Measurements from ENCODE around the gene HGFAC.

DNA sequence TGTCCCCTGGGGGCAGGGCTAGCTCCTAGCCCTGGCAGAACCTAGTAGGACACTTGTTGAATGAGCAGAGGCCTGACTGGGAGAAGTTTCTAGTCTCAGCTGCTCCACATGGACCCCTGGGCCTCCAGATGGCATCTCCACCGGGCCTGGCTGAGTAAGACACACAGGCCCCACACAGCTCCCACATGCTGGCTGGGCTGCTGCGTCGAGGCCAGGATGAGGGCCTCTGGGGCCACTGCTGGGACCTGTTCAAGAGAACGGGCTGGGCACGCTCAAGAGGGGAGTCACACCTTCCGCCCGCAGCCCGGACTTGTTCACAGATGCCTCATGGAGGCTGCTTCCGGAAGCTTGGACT, 4.2 kb upstream of the HGFAC start:
- TF ChIP-seq EP300 (IDR thresholded peaks at IDR 0.05; ENCODE audit: borderline replicate concordance) (no peak), TAF1 (IDR thresholded peaks at IDR 0.05; ENCODE audit: low read depth) (no peak), ZBTB7A (IDR thresholded peaks at IDR 0.05; ENCODE audit: low read depth) (peak; percentile 62; the same call in 1 of the 2 replicates), NFIC (IDR thresholded peaks at IDR 0.05) (no peak), EGR1 (IDR thresholded peaks at IDR 0.05) (no peak), CREB1 (IDR thresholded peaks at IDR 0.05; ENCODE audit: low read depth) (no peak), YY1 (IDR thresholded peaks at IDR 0.05; ENCODE audit: low read depth) (no peak), RAD21 (IDR thresholded peaks at IDR 0.05; ENCODE audit: low read depth) (no peak), CEBPB (IDR thresholded peaks at IDR 0.05) (no peak), TEAD4 (IDR thresholded peaks at IDR 0.05) (no peak)
- TF ChIP-seq, protein P1, sequence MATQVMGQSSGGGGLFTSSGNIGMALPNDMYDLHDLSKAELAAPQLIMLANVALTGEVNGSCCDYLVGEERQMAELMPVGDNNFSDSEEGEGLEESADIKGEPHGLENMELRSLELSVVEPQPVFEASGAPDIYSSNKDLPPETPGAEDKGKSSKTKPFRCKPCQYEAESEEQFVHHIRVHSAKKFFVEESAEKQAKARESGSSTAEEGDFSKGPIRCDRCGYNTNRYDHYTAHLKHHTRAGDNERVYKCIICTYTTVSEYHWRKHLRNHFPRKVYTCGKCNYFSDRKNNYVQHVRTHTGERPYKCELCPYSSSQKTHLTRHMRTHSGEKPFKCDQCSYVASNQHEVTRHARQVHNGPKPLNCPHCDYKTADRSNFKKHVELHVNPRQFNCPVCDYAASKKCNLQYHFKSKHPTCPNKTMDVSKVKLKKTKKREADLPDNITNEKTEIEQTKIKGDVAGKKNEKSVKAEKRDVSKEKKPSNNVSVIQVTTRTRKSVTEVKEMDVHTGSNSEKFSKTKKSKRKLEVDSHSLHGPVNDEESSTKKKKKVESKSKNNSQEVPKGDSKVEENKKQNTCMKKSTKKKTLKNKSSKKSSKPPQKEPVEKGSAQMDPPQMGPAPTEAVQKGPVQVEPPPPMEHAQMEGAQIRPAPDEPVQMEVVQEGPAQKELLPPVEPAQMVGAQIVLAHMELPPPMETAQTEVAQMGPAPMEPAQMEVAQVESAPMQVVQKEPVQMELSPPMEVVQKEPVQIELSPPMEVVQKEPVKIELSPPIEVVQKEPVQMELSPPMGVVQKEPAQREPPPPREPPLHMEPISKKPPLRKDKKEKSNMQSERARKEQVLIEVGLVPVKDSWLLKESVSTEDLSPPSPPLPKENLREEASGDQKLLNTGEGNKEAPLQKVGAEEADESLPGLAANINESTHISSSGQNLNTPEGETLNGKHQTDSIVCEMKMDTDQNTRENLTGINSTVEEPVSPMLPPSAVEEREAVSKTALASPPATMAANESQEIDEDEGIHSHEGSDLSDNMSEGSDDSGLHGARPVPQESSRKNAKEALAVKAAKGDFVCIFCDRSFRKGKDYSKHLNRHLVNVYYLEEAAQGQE (IDR thresholded peaks at IDR 0.05; ENCODE audit: low read depth): no peak
- TF ChIP-seq, protein P2, sequence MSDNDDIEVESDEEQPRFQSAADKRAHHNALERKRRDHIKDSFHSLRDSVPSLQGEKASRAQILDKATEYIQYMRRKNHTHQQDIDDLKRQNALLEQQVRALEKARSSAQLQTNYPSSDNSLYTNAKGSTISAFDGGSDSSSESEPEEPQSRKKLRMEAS (IDR thresholded peaks at IDR 0.05): no peak
